HG03175 (cell line): ENCODE data around the gene KCNE4.

Experiments
- ATAC-seq: cut with Tn5 transposase; IDR thresholded peaks from one replicate; pipeline ENCODE4 v1.9.1; 2021; ENCODE audit warnings: mild to moderate bottlenecking, moderate library complexity; ENCODE audit not compliant: unreplicated experiment

Gene KCNE4

DNA sequence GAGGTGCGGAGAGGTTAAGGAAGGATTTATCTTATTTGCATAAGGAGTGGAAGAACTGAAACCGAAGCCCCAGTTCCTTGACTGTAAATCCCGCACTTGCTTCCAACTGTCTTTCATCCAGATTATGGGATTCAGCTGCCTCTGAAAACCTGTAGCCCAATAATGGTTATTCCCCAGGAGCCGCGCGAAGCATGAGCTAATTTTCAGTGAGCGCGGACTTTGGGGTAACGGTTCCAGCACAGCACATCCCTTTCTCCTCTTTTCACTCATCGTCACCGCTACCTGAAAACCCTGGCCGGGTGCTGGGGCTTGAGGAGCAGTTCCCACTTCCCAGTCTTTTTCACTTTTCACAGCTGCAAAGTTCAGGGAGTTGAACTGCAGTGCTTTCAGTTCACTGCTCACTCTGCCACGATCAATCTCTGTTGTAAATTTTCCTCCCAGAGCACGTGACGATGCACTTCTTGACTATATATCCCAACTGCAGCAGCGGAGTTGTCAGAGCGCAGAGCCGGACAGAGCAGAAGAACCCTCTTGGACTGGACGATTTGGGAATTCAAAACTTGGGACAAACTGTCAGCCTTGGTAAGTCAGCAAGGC is at the start of gene KCNE4:
KCNE4 (plus strand) TSS at position 498 of the 597 bp plus-strand sequence. CDS start 641 bp downstream, outside the sequence.
- ATAC-seq = no peak

DNA sequence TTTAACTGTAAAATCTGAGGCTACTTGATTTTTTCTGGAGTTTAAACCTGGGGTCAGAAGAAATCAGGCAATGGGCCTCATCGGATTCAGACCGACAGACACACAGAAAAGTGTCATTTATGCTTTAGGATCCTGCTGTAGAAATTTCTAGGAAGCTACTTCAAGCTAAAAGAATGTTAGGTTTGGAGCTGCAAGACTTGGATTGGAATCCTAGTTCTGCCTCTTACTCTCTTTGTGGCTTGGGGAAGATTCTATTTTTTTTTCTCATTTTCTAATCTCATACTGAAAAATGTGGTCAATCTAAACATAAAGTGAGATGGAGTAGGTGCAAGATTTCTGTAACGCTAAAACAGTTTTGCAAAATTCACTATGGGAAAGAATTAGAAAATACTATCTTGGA is 48.8 kb upstream of the KCNE4 start:
- no peak for ATAC-seq

- no peak for ATAC-seq
These were observed 46.5 kb upstream of the KCNE4 start for GRCh38 chr2:223005496-223005895.

DNA sequence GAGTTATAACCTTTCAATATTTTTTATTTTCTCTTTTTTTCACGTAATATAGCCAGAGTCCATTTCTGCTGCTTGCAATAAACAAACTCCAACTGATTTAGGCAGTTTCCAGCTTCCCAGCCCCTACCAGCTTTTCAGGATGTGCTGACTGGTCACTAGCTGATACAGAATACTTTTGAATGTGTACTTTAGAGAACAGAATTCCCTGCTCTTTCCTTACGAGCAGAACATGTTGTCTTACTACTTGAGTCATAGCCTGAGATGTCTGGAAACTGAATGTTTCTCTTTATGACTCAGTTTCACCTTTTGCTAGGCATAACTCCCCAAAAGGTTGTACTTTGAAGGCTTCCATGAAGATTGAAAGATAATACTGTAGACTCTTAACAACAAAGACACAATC is 44.5 kb upstream of the KCNE4 start:
- ATAC-seq = no peak

DNA sequence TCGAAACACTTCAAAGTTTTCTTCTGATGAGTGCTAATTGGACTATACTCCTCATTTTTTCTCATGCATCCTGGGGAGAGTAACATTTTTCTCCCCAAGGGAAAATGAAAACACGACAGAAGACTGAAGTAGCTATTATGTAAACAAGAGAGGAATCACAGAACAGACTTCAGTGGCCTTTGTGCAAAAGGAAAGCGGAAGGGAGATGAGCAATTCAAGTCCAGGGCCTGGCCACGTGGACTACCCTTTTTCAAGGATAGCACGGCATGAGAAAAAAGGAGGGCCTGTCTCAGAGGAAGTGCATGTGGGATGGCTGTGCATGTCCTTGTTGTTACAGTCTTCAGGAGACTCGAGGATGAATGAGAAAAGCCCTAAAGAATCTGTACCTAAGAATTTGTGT is 43.8 kb upstream of the KCNE4 start:
- ATAC-seq = no peak

DNA sequence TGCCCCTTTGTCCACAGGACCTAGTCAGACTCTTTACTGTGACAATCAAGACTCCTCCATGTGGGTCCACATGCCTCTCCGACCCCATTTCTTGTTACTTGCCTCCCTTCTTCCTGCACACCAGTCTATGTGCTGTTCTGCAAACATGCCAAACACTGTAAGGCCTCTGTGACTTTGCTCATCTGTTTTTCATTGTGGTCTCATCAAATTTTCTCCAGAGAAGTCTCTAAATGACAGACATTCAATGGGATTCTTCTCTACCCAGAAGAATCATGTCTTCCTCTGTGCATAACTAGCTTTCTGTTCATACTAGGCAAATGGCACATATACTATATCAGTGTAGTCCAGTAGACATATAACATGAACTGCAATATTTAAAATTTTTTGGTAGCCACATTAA is 43.0 kb upstream of the KCNE4 start:
- no peak for ATAC-seq

GRCh38 chr2:223010641-223011040 is 41.3 kb upstream of the KCNE4 start:
- ATAC-seq = no peak

DNA sequence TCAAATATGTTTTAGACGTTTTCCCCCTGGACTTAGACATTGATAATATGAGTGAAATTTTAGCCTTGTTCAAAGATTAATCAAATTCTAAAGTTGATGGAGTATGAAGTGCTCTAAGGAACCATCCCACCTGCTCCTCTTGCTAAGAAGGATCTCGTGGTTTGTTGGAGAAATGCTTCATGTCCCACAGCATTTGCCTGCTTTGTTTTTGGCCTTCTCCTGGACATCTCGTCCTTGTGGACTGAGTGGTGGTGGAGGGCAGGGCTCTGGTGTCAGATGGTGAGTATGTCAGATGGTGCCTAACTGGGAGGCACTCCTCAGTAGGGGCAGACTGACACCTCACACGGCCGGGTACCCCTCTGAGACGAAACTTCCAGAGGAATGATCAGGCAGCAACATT is 39.7 kb upstream of the KCNE4 start:
- no peak for ATAC-seq

GRCh38 chr2:223019390-223019930 is 32.5 kb upstream of the KCNE4 start:
- ATAC-seq = no peak

DNA sequence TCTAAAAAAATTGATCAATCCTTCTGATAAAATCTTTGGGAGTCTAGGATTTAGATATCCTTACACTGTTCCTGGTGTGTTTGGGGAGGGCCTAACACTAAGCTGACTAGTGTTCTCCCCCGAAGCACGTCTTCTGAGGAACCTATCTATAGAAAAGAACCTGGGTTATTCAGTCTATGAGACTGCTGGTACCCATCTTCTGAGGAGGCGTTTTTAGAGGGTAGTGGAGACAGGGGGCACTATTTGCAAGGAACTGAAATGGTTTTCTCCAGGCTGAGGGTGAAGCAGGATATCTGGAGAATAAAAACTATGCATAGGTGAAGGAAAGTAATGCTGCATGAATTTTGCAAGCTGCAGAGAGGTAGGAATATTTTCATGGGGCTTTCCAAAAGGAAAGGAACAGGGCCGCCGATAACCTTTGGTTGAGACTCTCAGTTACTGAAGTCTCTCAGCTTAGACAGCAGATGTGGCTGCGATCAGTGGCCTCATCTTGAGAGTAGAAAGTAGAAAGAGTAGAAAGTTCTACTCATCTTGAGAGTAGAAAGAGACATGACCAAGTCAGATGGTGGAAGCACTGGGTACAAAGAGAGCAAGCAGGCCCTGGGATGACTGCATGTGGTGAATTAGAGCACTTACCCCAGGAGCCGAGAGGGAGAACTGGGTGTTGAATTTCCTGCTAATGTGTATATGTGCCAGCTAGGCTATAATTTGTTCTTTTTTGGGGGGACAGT is 31.8 kb upstream of the KCNE4 start:
- ATAC-seq = no peak

GRCh38 chr2:223020971-223021675 is 30.9 kb upstream of the KCNE4 start:
- ATAC-seq = no peak

- ATAC-seq = no peak
These were observed 25.5 kb upstream of the KCNE4 start for GRCh38 chr2:223026357-223027110.

DNA sequence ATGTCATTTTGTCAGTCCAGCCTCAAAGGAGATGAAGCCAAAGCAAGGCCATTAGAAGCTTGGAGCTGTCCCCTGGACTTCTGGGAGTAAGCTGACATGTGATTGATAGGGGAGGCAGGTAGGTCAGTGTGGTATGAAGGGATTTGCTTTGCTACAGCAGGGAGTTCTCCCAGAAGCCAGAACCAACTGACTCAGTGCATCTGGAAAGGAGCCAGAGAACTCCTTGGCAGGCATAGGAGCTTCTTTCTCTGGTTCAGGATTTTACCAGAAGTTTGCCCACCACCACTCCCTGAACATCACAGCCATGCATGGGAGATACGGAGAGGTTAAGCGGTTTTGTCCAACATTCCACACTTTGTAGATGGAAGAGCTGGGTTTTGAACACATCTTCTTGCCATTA is 24.5 kb upstream of the KCNE4 start:
- no peak for ATAC-seq

DNA sequence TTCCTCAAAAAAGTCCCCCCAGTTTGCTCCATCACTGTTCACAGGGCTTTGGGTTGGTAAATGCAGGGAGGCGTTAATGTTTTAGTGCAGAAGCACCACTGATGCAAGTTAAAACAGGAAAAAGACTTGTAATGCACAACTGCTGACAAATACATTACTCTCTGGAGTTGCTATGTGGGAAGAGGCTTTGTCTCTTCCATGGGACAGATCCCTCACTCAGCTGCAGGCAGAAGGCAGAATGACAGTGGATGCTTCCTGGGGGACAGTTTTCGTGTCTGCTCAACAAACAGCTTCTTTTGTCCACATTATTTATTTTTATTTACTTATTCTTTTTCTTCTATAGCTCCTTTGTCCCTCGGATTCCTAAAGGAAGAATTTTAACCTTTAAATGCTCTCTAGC is 22.7 kb upstream of the KCNE4 start:
- no peak for ATAC-seq

DNA sequence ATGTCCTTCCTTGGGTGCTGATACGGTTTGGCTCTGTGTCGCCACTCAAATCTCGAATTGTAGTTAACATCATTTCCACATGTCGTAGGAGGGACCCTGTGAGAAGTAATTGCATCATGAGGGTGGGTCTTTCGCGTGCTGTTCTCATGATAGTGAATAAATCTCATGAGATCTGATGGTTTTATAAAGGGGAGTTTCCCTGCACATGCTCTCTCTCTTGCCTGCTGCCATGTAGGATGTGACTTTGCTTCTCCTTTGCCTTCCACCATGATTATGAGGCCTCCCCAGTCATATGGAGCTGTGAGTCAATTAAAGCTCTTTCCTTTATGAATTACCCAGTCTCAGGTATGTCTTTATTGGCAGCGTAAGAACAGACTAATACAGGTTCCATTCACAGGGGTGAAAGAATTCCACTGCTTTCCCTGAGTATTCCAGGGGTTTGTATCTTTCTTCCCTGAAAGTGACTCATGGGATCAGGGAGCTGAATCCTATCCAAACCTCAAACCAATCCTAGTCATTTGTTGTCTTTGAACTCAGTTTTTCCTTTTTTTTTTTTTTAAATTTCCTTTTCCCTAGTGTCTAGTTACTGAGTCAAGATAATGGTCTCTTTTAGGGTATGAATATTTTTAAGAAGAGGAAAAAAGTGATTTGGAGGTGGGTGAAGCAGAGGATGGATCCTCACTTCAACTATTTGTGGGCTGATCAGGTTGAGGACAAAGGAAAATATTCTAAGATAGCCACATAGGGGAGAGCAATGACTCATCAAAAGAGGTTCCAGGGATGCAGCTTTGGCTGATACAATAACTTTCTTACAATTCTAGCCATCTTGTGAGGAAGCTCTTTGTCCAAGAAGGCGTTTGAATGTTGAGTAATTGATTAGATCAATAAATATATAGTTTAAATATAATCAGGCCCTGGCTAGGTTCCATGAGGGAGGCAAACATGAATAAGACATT is 19.5 kb upstream of the KCNE4 start:
- ATAC-seq = no peak

DNA sequence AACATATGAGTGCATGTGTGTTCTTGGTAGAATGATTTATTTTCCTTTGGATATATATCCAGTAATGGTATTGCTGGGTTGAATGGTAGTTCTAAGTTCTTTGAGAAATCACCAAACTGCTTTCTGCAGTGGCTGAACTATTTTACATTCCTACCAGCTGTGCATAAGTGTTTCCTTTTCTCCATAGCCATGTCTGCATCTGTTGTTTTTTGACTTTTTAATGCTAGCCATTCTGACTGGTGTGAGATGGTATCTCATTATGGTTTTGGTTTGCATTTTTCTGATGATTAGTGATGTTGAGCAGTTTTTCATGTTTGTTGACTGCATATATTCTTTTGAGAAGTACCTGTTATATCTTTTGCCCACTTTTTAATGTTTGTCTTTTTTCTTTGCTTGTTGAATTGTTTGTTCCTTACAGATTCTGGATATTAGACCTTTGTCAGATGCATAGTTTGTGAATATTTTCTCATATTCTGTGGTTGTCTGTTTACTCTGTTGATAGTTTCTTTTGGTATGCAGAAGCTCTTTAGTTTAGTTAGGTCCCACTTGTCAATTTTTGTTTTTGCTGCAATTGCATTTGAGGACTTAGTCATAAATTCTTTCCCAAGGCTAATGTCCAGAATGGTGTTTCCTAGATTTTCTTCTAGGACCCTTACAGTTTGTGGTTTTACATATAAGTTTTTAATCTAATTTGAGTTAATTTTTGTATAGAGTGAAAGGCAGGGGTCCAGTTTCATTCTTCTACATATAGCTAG is 17.6 kb upstream of the KCNE4 start:
- no peak for ATAC-seq

DNA sequence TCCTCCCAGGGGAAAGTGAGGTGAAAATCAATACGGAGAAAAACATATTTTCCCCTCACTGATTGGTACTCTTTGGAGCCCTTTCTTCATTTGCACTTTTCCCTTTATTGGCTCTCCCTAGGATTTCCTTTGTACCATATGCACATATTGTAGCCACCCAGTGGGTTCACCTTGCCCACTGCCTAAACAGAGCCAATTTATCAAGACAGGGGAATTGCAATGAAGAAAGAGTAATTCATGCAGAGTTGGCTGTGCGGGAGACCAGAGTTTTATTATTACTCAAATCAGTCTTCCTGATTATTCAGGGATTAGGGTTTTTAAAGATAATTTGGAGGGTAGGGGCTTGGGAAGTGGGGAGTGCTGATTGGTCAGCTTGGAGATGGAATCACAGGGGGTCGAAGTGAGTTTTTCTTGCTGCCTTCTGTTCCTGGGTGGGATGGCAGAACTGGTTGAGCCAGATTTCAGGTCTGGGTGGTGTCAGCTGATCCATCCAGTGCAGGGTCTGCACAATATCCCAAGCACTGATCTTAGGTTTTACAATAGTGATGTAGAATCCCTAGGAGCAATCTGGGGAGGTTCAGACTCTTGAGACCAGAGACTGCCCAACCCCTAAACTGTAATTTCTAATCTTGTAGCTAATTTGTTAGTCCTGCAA is 15.1 kb upstream of the KCNE4 start:
- ATAC-seq = no peak

DNA sequence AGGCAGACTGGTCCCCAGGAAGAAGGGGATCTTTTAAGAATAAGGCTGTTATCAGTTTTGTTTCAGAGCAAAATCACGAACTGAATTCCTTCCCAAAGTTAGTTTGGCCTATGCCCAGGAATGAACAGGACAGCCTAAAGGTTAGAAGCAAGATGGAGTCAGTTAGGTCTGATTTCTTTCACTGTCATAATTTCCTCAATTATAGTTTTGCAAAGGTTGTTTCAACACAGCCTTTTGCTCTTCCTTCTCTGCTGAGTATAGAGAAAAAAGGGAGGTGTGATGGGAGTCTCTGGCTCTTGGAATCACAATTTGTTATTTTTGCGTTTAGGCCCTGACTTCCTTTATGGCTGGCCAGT is 14.6 kb upstream of the KCNE4 start:
- ATAC-seq = no peak

DNA sequence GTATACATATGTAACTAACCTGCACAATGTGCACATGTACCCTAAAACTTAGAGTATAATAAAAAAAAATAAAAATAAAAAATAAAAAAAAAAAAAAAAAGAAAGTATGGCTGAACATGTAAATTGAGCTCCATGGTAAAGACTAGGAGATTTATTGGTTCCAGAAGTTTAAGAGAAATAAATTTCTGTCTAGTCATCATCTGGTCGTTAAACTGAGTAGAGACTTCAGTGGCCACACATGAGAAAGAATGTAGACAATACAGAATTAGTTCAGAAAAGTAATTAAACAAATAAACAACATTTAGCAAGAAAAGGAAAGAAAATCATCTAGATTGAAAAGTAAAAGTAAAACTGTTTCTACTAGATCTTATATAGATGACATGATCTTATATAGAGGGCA is 12.4 kb upstream of the KCNE4 start:
- ATAC-seq = no peak
